H9 (cell line): ENCODE measurements around the gene NR1H2. TPM values are rescaled to one million over a fixed set of nuclear protein-coding genes. Genes with fewer than 3 reads are reported as not detected.

Experiments used
- DNase-seq: peaks from one replicate; pipeline ENCODE4 v3.0.0-alpha.2; 2017
- H2AFZ ChIP-seq: one replicate; pipeline ENCODE4 v1.6.1; 2013; ENCODE audit warnings: mild to moderate bottlenecking, low read length, control low read depth, moderate library complexity
- H2AK5ac ChIP-seq: 2 replicates; pipeline ENCODE4 v1.6.1; 2013; ENCODE audit warnings: low read length, control low read depth, mixed read lengths; ENCODE audit not compliant: insufficient read length
- H2BK120ac ChIP-seq: one replicate; pipeline ENCODE4 v1.6.1; 2013; ENCODE audit warnings: low read depth, mild to moderate bottlenecking, low read length, control low read depth, inconsistent platforms; ENCODE audit not compliant: poor library complexity, severe bottlenecking
- H2BK12ac ChIP-seq: 2 replicates; pipeline ENCODE4 v1.6.1; 2013; ENCODE audit warnings: low read length, control low read depth, mixed read lengths, low read depth; ENCODE audit not compliant: insufficient read length
- H2BK15ac ChIP-seq: 2 replicates; pipeline ENCODE4 v1.6.1; 2013; ENCODE audit warnings: low read depth, low read length, control low read depth
- H2BK20ac ChIP-seq: one replicate; pipeline ENCODE4 v1.6.1; 2013; ENCODE audit warnings: low read depth, mild to moderate bottlenecking, low read length, control low read depth, inconsistent platforms; ENCODE audit not compliant: poor library complexity, severe bottlenecking
- H2BK5ac ChIP-seq: 2 replicates; pipeline ENCODE4 v1.6.1; 2013; ENCODE audit warnings: low read length, control low read depth, mixed read lengths; ENCODE audit not compliant: insufficient read length
- H3K14ac ChIP-seq: 2 replicates; pipeline ENCODE4 v1.6.1; 2013; ENCODE audit warnings: low read length, control low read depth; ENCODE audit not compliant: insufficient read depth
- H3K18ac ChIP-seq: 2 replicates; pipeline ENCODE4 v1.6.1; 2013; ENCODE audit warnings: low read depth, mild to moderate bottlenecking, mixed read lengths, low read length, control low read depth; ENCODE audit not compliant: insufficient read length
- H3K23ac ChIP-seq: 2 replicates; pipeline ENCODE4 v1.6.1; 2013; ENCODE audit warnings: low read length, control low read depth, mixed read lengths, low read depth; ENCODE audit not compliant: insufficient read length
- H3K23me2 ChIP-seq: 2 replicates; pipeline ENCODE4 v1.6.1; 2013; ENCODE audit warnings: low read depth, mild to moderate bottlenecking, mixed read lengths, low read length, control low read depth; ENCODE audit not compliant: insufficient read length, poor library complexity, severe bottlenecking
- H3K27ac ChIP-seq: 2 replicates; pipeline ENCODE4 v1.5.1; 2013; ENCODE audit warnings: low read length, control low read depth, mixed read lengths, low read depth; ENCODE audit not compliant: insufficient read length
- H3K27me3 ChIP-seq: 2 replicates; pipeline ENCODE4 v1.6.1; 2013; ENCODE audit warnings: low read length, control low read depth, inconsistent platforms; ENCODE audit not compliant: insufficient read depth
- H3K4ac ChIP-seq: 2 replicates; pipeline ENCODE4 v1.6.1; 2013; ENCODE audit warnings: low read depth, mild to moderate bottlenecking, control low read depth, inconsistent platforms, low read length, moderate library complexity
- H3K4me1 ChIP-seq: 2 replicates; pipeline ENCODE4 v1.6.1; 2013; ENCODE audit warnings: low read length, control low read depth, inconsistent platforms; ENCODE audit not compliant: insufficient read depth
- H3K4me2 ChIP-seq: 2 replicates; pipeline ENCODE4 v1.6.1; 2013; ENCODE audit warnings: low read length, control low read depth, mixed read lengths; ENCODE audit not compliant: insufficient read length, insufficient read depth
- H3K56ac ChIP-seq: 2 replicates; pipeline ENCODE4 v1.6.1; 2013; ENCODE audit warnings: low read depth, mild to moderate bottlenecking, mixed read lengths, low read length, control low read depth; ENCODE audit not compliant: insufficient read length
- H3K79me1 ChIP-seq: 2 replicates; pipeline ENCODE4 v1.6.1; 2013; ENCODE audit warnings: low read depth, mild to moderate bottlenecking, moderate library complexity, low read length, control low read depth, inconsistent platforms; ENCODE audit not compliant: insufficient read depth, poor library complexity, severe bottlenecking
- H3K79me2 ChIP-seq: 2 replicates; pipeline ENCODE4 v1.6.1; 2013; ENCODE audit warnings: low read length, control low read depth, inconsistent platforms; ENCODE audit not compliant: insufficient read depth
- H3K9ac ChIP-seq: 2 replicates; pipeline ENCODE4 v1.6.1; 2013; ENCODE audit warnings: low read length, control low read depth, mixed read lengths; ENCODE audit not compliant: insufficient read length; ENCODE audit errors: extremely low read depth
- H3K9me3 ChIP-seq: one replicate; pipeline ENCODE4 v1.6.1; 2013; ENCODE audit warnings: low read depth, low read length, inconsistent platforms; ENCODE audit not compliant: control insufficient read depth
- H3T11ph ChIP-seq: one replicate; pipeline ENCODE4 v1.6.1; 2013; ENCODE audit warnings: mild to moderate bottlenecking, low read length, control low read depth, inconsistent platforms
- H4K20me1 ChIP-seq: one replicate; pipeline ENCODE4 v1.6.1; 2013; ENCODE audit not compliant: control insufficient read depth, insufficient read length, insufficient read depth
- H4K5ac ChIP-seq: 2 replicates; pipeline ENCODE4 v1.6.1; 2013; ENCODE audit warnings: low read depth, mild to moderate bottlenecking, mixed read lengths, low read length, control low read depth; ENCODE audit not compliant: insufficient read length
- H4K8ac ChIP-seq: replicated peaks from 2 replicates; pipeline ENCODE4 v1.6.1; 2013; ENCODE audit warnings: low read length, control low read depth, mixed read lengths, low read depth; ENCODE audit not compliant: insufficient read length
- H4K91ac ChIP-seq: 2 replicates; pipeline ENCODE4 v1.6.1; 2013; ENCODE audit warnings: low read depth, mild to moderate bottlenecking, moderate library complexity, mixed read lengths, low read length, control low read depth; ENCODE audit not compliant: insufficient read length
- H3K27ac Mint-ChIP-seq, 3 experiments: 2 replicates in 2 of 3; 3 replicates in 1 of 3; pipeline ENCODE4 v1.8.0; 2020 to 2021; ENCODE audit warnings: mixed read lengths in 3 of 3, mild to moderate bottlenecking in 1 of 3, moderate library complexity in 1 of 3
- H3K27me3 Mint-ChIP-seq: 2 replicates; pipeline ENCODE4 v1.8.0; 2021; ENCODE audit warnings: low read depth, mild to moderate bottlenecking, moderate library complexity, mixed read lengths
- H3K36me3 Mint-ChIP-seq, 3 experiments: 2 replicates in 2 of 3; 3 replicates in 1 of 3; pipeline ENCODE4 v1.8.0; 2020 to 2021; ENCODE audit warnings: low read depth in 3 of 3, mixed read lengths in 3 of 3; ENCODE audit not compliant: insufficient read depth in 1 of 3
- H3K4me1 Mint-ChIP-seq, 2 experiments: 2 replicates each; pipeline ENCODE4 v1.8.0; 2020; ENCODE audit warnings: mixed read lengths in 2 of 2
- H3K4me3 Mint-ChIP-seq, 2 experiments: 2 replicates in 1 of 2; 3 replicates in 1 of 2; pipeline ENCODE4 v1.8.0; 2020 to 2021; ENCODE audit warnings: mild to moderate bottlenecking in 2 of 2, mixed read lengths in 2 of 2, moderate library complexity in 1 of 2
- H3K9me3 Mint-ChIP-seq, 2 experiments: 2 replicates in 1 of 2; 3 replicates in 1 of 2; pipeline ENCODE4 v1.8.0; 2020; ENCODE audit warnings: mild to moderate bottlenecking in 2 of 2, mixed read lengths in 2 of 2, moderate library complexity in 1 of 2
- CTCF ChIP-seq: fragments of 200-600 bp; sonication (generic); conservative IDR thresholded peaks from 3 replicates; pipeline ENCODE4 v1.8.0; 2021; ENCODE audit warnings: antibody characterized with exemption, mild to moderate bottlenecking
- WGBS: extraction: QIAGEN DNeasy Blood & Tissue Kit; methylation state at CpG from one replicate; pipeline ENCODE4 v1.1.7; 2013; ENCODE audit warnings: missing lambda C conversion rate, low lambda C conversion rate, mixed read lengths; ENCODE audit not compliant: insufficient read length; ENCODE audit errors: extremely low coverage; 5-methylcytosine and 5-hydroxymethylcytosine counted together
- total RNA-seq: library from RNA; stranded (reverse); gene quantifications from 2 replicates; pipeline ENCODE4 v1.2.1, GENCODE V29; 2021

The NR1H2 gene
- total RNA-seq, 1 experiment from 2014 or later: 33.2 TPM

DNA sequence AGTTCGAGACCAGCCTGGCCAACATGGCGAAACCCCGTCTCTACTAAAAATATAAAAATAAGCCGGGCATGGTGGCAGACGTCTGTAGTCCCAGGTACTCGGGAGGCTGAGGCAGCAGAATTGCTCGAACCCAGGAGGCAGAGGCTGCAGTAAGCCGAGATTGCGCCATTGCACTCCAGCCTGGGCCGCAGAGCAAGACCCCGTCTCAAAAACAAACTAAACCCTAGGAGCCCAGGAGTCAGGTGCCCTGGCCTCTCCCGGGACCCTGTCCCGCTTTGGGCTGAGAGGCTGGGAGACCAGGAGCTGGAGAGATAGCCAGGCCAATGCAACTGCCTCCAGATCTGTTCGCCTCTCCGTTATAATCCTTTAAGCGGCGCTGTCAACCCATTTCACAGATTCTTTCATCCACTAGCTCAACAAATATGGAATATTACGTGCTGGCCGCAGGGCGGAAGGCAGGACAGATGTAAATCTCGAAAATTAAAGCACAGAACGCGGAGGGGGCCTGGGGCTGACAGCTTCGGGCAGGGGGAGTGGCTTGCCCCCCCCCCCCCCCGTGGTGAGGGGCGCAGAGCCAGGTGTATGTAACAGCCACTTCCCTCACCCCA is 51.2 kb downstream of the NR1H2 start:
- no peak overlapping the region for H3K56ac ChIP-seq
- H2BK20ac ChIP-seq: no peak overlapping the region
- Mint-ChIP-seq H3K4me3 (no peak overlapping the region), H3K9me3 (no peaks in the 10 kb centered on the region), H3K4me1 (peaks cover 13 to 18% of the 10 kb centered on the region in 2 experiments), H3K27ac (no peak overlapping the region), H3K36me3 (peaks cover 0 to 10% (median 3%) of the 10 kb centered on the region in 3 experiments; a peak in 5 of 7 replicates), H3K27me3 (peaks cover 3% of the 10 kb centered on the region; the same call in 1 of the 2 replicates)
- H2AFZ ChIP-seq: no peak overlapping the region
- no peak overlapping the region for H3K23ac ChIP-seq
- peaks cover 3% of the 10 kb centered on the region; the same call in 1 of the 2 replicates for H3K4me1 ChIP-seq
- WGBS: no CpG with 5 or more reads among the region's 26 CpGs
- no peak for DNase-seq
- no peak overlapping the region for H2BK120ac ChIP-seq
- no peak overlapping the region for H3T11ph ChIP-seq
- no peaks in the 10 kb centered on the region for H3K79me2 ChIP-seq
- no peaks in the 10 kb centered on the region for H4K20me1 ChIP-seq
- no peak overlapping the region for H2BK12ac ChIP-seq
- H4K91ac ChIP-seq: no peak overlapping the region
- no peak overlapping the region for H2AK5ac ChIP-seq
- peaks cover 8% of the 10 kb centered on the region for H3K23me2 ChIP-seq
- no peak overlapping the region for H3K4ac ChIP-seq
- H3K18ac ChIP-seq: no peak overlapping the region
- H3K27ac ChIP-seq: no peak overlapping the region
- no peak for TF ChIP-seq CTCF
- H4K8ac ChIP-seq: no peak overlapping the region
- no peak overlapping the region for H3K4me2 ChIP-seq
- H3K79me1 ChIP-seq: no peaks in the 10 kb centered on the region
- H2BK15ac ChIP-seq: no peak overlapping the region
- H3K9me3 ChIP-seq: no peaks in the 10 kb centered on the region
- H4K5ac ChIP-seq: no peak overlapping the region
- no peak overlapping the region for H3K9ac ChIP-seq
- no peak overlapping the region for H2BK5ac ChIP-seq
- H3K14ac ChIP-seq: no peak overlapping the region
- H3K27me3 ChIP-seq: no peaks in the 10 kb centered on the region
